ENCODE measurements around the gene NOS1AP.

GRCh38 chr1:162069334-162070093, at the start of gene NOS1AP:
- TF ChIP-seq POLR2AphosphoS5 (IDR thresholded peaks at IDR 0.05; ENCODE audit: control insufficient read depth, insufficient read depth, low read depth, low read length) = no peak
- no peak for TF ChIP-seq NFYB (IDR thresholded peaks at IDR 0.05; ENCODE audit: extremely low read depth, insufficient read length)
- no peak for TF ChIP-seq BRF2 (IDR thresholded peaks at IDR 0.05; ENCODE audit: borderline replicate concordance, insufficient read depth, insufficient read length)
- no peak for TF ChIP-seq MAFF (IDR thresholded peaks at IDR 0.05; ENCODE audit: low read length)
